ENCODE measurements around the gene FAM168A.

Gene FAM168A

GRCh38 chr11:73365352-73366264, 232.3 kb downstream of the FAM168A start:
- H3K27me3 ChIP-seq (ENCODE audit: insufficient read depth, low read depth, severe bottlenecking): no peaks in the 10 kb centered on the region
- no peak for TF ChIP-seq CTCF (IDR thresholded peaks at IDR 0.05; ENCODE audit: low read depth, low read length)
- no peaks in the 10 kb centered on the region for H3K9me3 ChIP-seq (ENCODE audit: severe bottlenecking)
- H3K36me3 ChIP-seq: peaks cover 11% of the 10 kb centered on the region
- H3K4me3 ChIP-seq (ENCODE audit: low read depth, low read length): no peak overlapping the region
- no peak overlapping the region for H3K27ac ChIP-seq
- DNase-seq: no peak

GRCh38 chr11:73363147-73363546, 234.8 kb downstream of the FAM168A start:
- DNase-seq: no peak
- TF ChIP-seq CTCF (IDR thresholded peaks at IDR 0.05; ENCODE audit: low read depth, low read length): no peak
- no peak overlapping the region for H3K27ac ChIP-seq
- peaks cover 15% of the 10 kb centered on the region for H3K36me3 ChIP-seq
- no peak overlapping the region for H3K4me3 ChIP-seq (ENCODE audit: low read depth, low read length)
- no peaks in the 10 kb centered on the region for H3K27me3 ChIP-seq (ENCODE audit: insufficient read depth, low read depth, severe bottlenecking)
- no peaks in the 10 kb centered on the region for H3K9me3 ChIP-seq (ENCODE audit: severe bottlenecking)

GRCh38 chr11:73361953-73362776, 235.7 kb downstream of the FAM168A start:
- TF ChIP-seq CTCF (IDR thresholded peaks at IDR 0.05; ENCODE audit: low read depth, low read length): no peak
- Histone ChIP-seq H3K36me3 (peaks cover 15% of the 10 kb centered on the region), H3K27ac (no peak overlapping the region), H3K27me3 (ENCODE audit: insufficient read depth, low read depth, severe bottlenecking) (no peaks in the 10 kb centered on the region), H3K4me3 (ENCODE audit: low read depth, low read length) (no peak overlapping the region), H3K9me3 (ENCODE audit: severe bottlenecking) (no peaks in the 10 kb centered on the region)
- DNase-seq: no peak

- no peak overlapping the region for H3K4me3 ChIP-seq (ENCODE audit: low read depth, low read length)
- no peak for DNase-seq
- TF ChIP-seq CTCF (IDR thresholded peaks at IDR 0.05; ENCODE audit: low read depth, low read length): no peak
- no peaks in the 10 kb centered on the region for H3K9me3 ChIP-seq (ENCODE audit: severe bottlenecking)
- peaks cover 12% of the 10 kb centered on the region for H3K36me3 ChIP-seq
- no peak overlapping the region for H3K27ac ChIP-seq
- H3K27me3 ChIP-seq (ENCODE audit: insufficient read depth, low read depth, severe bottlenecking): no peaks in the 10 kb centered on the region
Observed at GRCh38 chr11:73360743-73361369, 237.1 kb downstream of the FAM168A start.

- peaks cover 11% of the 10 kb centered on the region; the same call in 1 of the 2 replicates for H3K36me3 ChIP-seq
- peak; percentile 64 for DNase-seq
Observed at GRCh38 chr11:73359930-73360742, 237.8 kb downstream of the FAM168A start.

More at GRCh38 chr11:73359930-73360742, 237.8 kb downstream of the FAM168A start:
- TF ChIP-seq CTCF (IDR thresholded peaks at IDR 0.05; ENCODE audit: low read depth, low read length): peak; percentile 76
- Histone ChIP-seq H3K4me3 (ENCODE audit: low read depth, low read length) (no peak overlapping the region), H3K27me3 (ENCODE audit: insufficient read depth, low read depth, severe bottlenecking) (no peaks in the 10 kb centered on the region), H3K27ac (no peak overlapping the region), H3K9me3 (ENCODE audit: severe bottlenecking) (no peaks in the 10 kb centered on the region)
